Testis (tissue), 3 donors: Measurements from ENCODE around the gene ERFE. TPM values are rescaled to one million over a fixed set of nuclear protein-coding genes. Genes with fewer than 3 reads are reported as not detected.

Experiments used
- DNase-seq: peaks from one replicate; pipeline ENCODE4 v3.0.0-alpha.2; 2019
- H3K27ac ChIP-seq, 2 donors: fragments of 200-600 bp; sonication (generic); one replicate each; pipeline ENCODE4 v1.5.1; 2019
- H3K27me3 ChIP-seq: fragments of 200-600 bp; sonication (generic); one replicate; pipeline ENCODE4 v1.5.1; 2019
- H3K36me3 ChIP-seq: fragments of 200-600 bp; sonication (generic); one replicate; pipeline ENCODE4 v1.5.1; 2017; ENCODE audit warnings: low read depth; ENCODE audit errors: missing control alignments
- H3K4me1 ChIP-seq: fragments of 200-600 bp; sonication (generic); one replicate; pipeline ENCODE4 v1.5.1; 2019
- H3K4me3 ChIP-seq, 2 donors: fragments of 200-600 bp; sonication (generic); one replicate each; pipeline ENCODE4 v1.5.1; 2017 to 2019
- H3K9me3 ChIP-seq: fragments of 200-600 bp; sonication (generic); one replicate; pipeline ENCODE4 v1.5.1; 2017
- POLR2A ChIP-seq: fragments of 450-650 bp; IDR thresholded peaks from one replicate; pipeline ENCODE4 v1.6.1; 2017; ENCODE audit warnings: antibody characterized with exemption, mild to moderate bottlenecking, moderate library complexity
- WGBS, 2 donors: methylation state at CpG; one replicate each; pipeline ENCODE4 v1.1.5; 2018; 5-methylcytosine and 5-hydroxymethylcytosine counted together
- intact Hi-C: fragments of 100-400 bp; cut with DNase I; formaldehyde crosslinking; loops from one replicate; pipeline ENCODE4 v1.15.1; 2023; ENCODE audit warnings: low total_unique reads
- polyA plus RNA-seq: library from polyadenylated mRNA; stranded (reverse); fragments of 350-450 nt; fragmentation: Illumina TruSeq; extraction: RNeasy Lipid Tissue Mini Kit (QIAGEN cat#74804); gene quantifications from one replicate; pipeline ENCODE4 v1.2.3, GENCODE V29; 2014; ENCODE audit warnings: low read depth, low replicate concordance; ENCODE audit not compliant: insufficient read depth
- total RNA-seq, 2 donors: library from RNA; depleted of rRNA; stranded (reverse); fragments of >200 nt; gene quantifications; one replicate each; pipeline ENCODE4 v1.2.3, GENCODE V29; 2016
- TF ChIP-seq, protein P1 (sequence below), 3 experiments: fragments of 450-650 bp in 2 of 3; fragments of 200-600 bp in 1 of 3; sonication (generic) in 1 of 3; IDR thresholded peaks; one replicate each; pipeline ENCODE4 v1.5.1; 2016 to 2019; ENCODE audit warnings: antibody characterized with exemption in 3 of 3, mild to moderate bottlenecking in 2 of 3, moderate library complexity in 1 of 3

Gene ERFE
- total and polyA plus RNA-seq, 3 donors from 2014 or later, result 9.5 to 31.0 (median 23.1) TPM

DNA sequence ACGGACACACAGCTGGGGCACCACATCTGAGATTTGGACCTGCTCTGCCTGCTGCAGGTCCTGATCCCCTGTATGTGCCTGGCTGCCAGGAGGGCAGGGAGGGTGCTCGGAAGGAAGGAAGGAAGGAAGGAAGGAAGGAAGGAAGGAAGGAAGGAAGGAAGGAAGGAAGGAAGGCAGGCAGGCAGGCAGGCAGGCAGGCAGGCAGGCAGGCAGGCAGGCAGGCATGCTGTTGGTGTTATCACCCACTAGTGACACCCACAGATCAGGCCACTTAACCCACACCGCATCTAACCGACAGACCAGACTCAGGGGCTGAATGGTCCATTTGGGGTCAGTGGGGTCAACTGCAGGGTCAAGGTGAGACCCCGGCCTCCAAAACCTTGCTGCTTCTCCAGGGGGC, 14.5 kb upstream of the ERFE start:
- TF ChIP-seq, protein P1, sequence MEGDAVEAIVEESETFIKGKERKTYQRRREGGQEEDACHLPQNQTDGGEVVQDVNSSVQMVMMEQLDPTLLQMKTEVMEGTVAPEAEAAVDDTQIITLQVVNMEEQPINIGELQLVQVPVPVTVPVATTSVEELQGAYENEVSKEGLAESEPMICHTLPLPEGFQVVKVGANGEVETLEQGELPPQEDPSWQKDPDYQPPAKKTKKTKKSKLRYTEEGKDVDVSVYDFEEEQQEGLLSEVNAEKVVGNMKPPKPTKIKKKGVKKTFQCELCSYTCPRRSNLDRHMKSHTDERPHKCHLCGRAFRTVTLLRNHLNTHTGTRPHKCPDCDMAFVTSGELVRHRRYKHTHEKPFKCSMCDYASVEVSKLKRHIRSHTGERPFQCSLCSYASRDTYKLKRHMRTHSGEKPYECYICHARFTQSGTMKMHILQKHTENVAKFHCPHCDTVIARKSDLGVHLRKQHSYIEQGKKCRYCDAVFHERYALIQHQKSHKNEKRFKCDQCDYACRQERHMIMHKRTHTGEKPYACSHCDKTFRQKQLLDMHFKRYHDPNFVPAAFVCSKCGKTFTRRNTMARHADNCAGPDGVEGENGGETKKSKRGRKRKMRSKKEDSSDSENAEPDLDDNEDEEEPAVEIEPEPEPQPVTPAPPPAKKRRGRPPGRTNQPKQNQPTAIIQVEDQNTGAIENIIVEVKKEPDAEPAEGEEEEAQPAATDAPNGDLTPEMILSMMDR (IDR thresholded peaks at IDR 0.05), result no peak
- TF ChIP-seq POLR2A, result no peak
- H3K36me3 ChIP-seq, result no peaks in the 10 kb centered on the region
- 79 to 82% methylated on average over 4 to 5 of the region's 5 CpGs for WGBS, 2 donors
- DNase-seq, result no peak
- H3K27me3 ChIP-seq, result no peaks in the 10 kb centered on the region
- H3K4me1 ChIP-seq, result no peaks in the 10 kb centered on the region
- no peak overlapping the region for H3K27ac ChIP-seq
- no peaks in the 10 kb centered on the region for H3K9me3 ChIP-seq
- H3K4me3 ChIP-seq, result no peak overlapping the region
- intact Hi-C loops, result no loop called here

DNA sequence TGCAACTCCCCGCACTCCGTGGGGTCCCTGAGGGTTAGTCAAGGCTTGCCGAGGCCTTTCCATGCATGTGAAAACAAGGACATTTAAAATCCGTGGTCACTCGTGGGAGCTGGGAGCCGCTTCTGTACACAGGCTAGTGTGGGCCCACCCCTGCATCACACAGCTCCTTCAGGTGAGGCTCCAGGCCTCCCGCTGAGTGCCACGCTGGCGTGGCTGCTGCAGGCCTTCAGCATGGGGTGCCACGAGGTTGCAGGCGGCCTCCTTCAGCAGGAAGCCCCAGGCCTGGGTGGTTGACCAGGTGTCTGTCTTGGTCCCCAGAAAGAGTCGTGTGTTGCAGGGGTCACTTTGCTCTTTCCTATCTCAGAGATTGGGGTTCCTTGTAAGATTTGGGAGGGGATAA, 13.7 kb upstream of the ERFE start:
- no peak overlapping the region for H3K4me3 ChIP-seq
- H3K36me3 ChIP-seq, result no peaks in the 10 kb centered on the region
- H3K27me3 ChIP-seq, result no peaks in the 10 kb centered on the region
- WGBS, 2 donors, result 91 to 100% methylated on average over 3 to 12 of the region's 12 CpGs
- H3K4me1 ChIP-seq, result no peaks in the 10 kb centered on the region
- no peaks in the 10 kb centered on the region for H3K9me3 ChIP-seq
- intact Hi-C loops, result no loop called here
- no peak for TF ChIP-seq POLR2A
- TF ChIP-seq, protein P1 (IDR thresholded peaks at IDR 0.05), result no peak
- DNase-seq, result no peak
- no peak overlapping the region for H3K27ac ChIP-seq

DNA sequence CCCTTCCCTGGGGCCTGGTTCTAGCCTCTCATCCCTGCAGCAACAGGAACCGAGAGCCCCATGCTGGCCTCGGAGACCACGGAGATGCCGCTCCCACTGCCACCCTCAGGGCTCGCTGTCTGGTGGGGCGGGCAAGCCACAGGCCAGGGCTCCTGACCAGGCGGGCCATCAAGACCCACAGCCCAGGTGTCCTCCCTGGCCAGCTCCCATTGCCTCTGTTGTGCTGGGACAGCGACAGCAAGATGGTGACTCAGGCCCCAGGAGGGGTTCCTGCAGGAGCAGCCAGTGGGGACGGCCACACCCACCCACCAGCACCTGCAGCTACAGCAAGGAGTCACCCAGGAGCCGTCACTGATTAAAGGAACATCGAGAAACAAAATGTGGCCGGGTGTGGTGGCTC, 12.9 kb upstream of the ERFE start:
- intact Hi-C loops, result no loop called here
- DNase-seq, result no peak
- Histone ChIP-seq H3K9me3 (no peaks in the 10 kb centered on the region), H3K36me3 (no peaks in the 10 kb centered on the region), H3K4me3 (no peak overlapping the region), H3K27ac (no peak overlapping the region), H3K27me3 (no peaks in the 10 kb centered on the region), H3K4me1 (no peaks in the 10 kb centered on the region)
- TF ChIP-seq POLR2A, result no peak
- TF ChIP-seq, protein P1 (IDR thresholded peaks at IDR 0.05), result no peak
- 87 to 94% methylated on average over 8 to 12 of the region's 12 CpGs for WGBS, 2 donors

DNA sequence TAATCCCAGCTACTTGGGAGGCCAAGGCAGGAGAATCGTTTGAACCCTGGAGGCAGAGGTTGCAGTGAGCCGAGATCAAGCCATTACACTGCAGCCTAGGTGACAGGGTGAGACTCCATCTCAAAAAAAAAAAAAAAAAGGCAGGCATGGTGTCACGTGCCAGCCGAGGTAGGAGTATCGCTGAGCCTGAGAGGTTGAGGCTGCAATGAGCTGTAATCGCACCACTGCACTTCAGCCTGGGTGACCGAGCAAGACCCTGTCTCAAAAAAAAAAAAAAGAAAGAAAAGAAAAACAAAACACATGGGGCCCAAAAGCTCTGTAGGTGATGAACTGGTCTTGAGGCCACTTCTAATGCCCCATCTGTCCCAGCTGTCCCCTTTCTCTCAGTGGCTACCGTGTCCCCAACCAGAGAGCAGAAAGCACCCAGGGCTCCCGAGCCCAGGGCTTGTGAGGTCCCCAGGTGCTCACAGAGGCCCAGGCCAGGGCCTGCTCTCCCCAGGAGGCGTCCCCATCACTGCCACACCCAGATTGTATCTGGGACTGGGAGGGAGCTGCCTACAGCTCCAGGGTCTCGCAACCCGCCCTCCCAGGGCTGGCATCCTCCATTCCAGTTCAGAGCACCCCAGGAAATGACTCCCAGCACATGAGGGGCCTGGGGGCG, 11.8 kb upstream of the ERFE start:
- no peak overlapping the region for H3K27ac ChIP-seq
- no peaks in the 10 kb centered on the region for H3K27me3 ChIP-seq
- DNase-seq, result no peak
- intact Hi-C loops, result no loop called here
- no peak overlapping the region for H3K4me3 ChIP-seq
- no peaks in the 10 kb centered on the region for H3K36me3 ChIP-seq
- TF ChIP-seq, protein P1 (IDR thresholded peaks at IDR 0.05), result no peak
- no peak for TF ChIP-seq POLR2A
- H3K4me1 ChIP-seq, result no peaks in the 10 kb centered on the region
- 88% methylated on average over 10 to 13 of the region's 13 CpGs for WGBS, 2 donors
- H3K9me3 ChIP-seq, result no peaks in the 10 kb centered on the region

DNA sequence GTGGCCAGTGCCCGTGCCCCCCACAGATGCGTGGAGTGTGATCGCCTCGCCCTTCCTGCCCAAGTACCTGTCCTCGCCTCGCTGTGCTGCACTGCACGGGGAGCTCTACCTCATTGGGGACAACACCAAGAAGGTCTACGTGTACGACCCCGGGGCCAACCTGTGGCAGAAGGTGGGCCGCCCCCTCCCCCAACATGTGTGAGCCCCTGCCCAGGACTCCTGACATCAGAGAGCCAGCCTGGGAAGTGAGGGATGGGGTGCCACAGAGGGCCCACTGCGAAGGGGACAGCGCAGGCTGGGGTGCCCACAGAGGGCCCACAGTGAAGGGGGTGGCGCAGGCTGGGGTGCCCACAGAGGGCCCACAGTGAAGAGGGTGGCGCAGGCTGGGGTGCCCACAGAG, 9.8 kb upstream of the ERFE start:
- 93 to 97% methylated on average over 8 to 15 of the region's 15 CpGs for WGBS, 2 donors
- Histone ChIP-seq H3K4me1 (no peaks in the 10 kb centered on the region), H3K27me3 (no peaks in the 10 kb centered on the region), H3K27ac (no peak overlapping the region), H3K4me3 (no peak overlapping the region), H3K36me3 (no peaks in the 10 kb centered on the region), H3K9me3 (no peaks in the 10 kb centered on the region)
- TF ChIP-seq, protein P1 (IDR thresholded peaks at IDR 0.05), result no peak
- no peak for TF ChIP-seq POLR2A
- no peak for DNase-seq
- intact Hi-C loops, result no loop called here
